RCC 7860 (cell line): Measurements from ENCODE around the gene SEMA7A.
A peak's percentile ranks its signal among the peaks of the same experiment; 100 is the strongest.

Experiments used
- DNase-seq: peaks from one replicate; pipeline ENCODE4 v3.0.0-alpha.2; 2015; ENCODE audit warnings: low spot score
- FAIRE-seq: peaks from 2 replicates; lab custom pipeline; 2012; peaks lifted over from hg19 to GRCh38; lab: Jason Lieb, UNC

SEMA7A gene

DNA sequence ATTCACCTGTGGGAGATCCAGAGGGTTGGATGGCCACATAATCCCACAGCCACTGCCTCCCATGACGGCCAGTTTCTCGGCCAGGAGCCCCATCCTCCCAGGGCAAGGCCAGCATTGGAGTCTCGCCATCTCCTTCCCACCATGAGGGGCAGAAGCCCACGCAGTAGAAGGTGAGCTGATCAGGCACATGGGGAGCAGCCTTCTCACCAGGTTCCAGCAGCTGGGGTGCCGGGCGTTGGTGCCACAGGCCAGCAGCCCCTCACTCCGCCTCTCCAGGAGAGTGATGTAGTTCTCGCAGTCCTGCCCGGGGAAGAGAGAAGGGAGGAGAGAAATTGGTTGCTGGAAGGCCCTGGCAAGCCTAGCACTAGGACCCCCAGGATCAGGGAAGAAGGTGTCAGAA, 16.1 kb downstream of the SEMA7A start:
- DNase-seq = no peak
- FAIRE-seq = no peak

DNA sequence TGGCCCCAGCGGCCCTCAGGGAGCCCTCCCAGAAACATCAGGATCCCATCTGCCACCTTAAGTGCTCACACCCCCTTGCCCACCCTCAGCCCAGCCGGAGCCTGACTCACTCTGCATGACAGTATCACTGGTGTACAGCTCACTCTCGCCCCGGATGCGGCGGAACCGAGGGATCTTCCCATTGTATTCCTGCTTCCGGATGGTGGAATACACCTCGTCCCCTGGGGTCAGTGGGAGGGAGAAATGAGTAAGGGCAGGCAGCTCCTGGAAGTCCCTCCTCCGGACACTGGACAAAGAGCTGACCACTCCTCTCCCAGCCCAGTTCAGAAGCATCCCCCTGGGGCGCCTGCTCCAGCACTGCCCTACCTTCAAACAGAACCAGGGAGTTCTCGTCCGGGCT, 16.5 kb downstream of the SEMA7A start:
- DNase-seq (peak; percentile 81), FAIRE-seq (peak; percentile 68)

DNA sequence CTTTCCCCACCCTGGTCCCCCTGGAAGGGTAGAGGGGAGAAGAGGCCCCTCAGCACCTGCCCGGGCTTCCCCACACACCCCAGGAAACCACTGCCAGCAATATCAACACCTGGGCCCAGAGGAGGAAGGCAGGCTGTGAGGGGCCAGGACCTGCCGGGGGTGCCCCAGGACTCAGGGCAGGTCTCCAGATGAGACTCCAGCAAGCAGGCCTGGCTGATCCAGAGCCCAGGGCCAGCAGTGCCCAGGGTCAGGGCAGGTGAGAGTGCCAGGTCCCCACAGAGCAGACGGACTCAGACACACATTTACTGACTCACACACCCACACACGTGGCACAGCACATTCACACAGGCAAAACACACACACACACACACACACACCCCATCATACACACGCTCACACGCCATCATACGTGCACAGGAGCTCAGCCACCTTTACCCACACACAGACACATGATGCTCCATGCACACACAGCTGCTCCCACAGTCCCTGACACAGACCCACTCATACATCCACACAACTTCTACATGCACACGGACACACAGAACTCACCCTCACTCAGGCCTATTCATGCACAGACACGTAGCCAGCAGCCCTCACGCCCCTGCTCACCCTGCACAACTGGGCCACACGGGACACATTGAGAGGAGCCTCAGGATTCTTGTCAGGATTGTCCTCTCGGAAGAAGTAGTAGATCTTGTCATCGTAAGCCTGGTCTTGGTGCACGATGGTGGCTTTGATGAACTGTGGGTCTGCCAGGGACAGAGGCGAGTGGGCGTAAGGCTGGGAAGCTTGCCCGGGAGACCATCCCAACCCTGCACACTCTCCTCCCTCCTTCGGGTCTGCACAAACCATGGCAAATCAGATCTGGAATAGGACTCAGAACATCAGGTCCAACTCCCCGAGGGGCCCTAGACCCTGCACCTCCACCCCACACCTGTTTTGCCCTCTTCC, 17.5 kb downstream of the SEMA7A start:
- FAIRE-seq (no peak), DNase-seq (no peak)

DNA sequence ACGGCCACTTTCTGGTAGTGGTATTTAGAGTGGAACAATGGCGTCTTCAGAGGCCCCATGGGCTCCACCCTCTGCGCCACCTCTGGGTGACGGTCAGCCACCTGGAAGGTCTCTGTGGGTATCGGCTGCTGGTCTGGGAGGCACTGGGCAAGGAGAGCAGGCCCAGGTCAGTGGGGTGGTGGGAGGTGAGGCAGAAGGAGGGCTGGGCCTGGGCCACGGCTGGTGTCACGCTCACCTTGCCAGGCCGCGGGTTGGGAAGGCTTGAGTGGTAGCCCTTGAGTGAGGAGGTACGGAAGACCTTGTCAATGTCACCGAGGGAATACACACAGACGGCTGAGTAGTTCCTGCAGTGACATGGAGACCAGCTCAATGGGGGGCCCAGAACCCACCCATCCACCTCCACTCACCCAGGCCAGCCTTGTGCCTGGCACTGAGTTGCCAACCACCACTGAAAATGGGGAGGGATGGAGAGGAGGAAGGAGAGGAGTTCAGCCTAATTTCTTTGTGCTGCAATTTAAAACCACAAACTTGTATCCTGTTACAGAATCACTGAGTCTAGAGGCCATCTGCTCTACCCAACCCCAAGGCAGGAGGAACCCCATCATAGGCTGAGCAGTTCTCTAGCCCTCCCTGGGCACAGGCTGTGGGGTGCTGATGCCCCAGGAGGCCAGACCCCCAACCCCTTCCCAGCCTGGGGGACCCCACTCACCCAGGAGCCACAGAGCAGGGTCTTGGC, 19.0 kb downstream of the SEMA7A start:
- no peak for FAIRE-seq

DNA sequence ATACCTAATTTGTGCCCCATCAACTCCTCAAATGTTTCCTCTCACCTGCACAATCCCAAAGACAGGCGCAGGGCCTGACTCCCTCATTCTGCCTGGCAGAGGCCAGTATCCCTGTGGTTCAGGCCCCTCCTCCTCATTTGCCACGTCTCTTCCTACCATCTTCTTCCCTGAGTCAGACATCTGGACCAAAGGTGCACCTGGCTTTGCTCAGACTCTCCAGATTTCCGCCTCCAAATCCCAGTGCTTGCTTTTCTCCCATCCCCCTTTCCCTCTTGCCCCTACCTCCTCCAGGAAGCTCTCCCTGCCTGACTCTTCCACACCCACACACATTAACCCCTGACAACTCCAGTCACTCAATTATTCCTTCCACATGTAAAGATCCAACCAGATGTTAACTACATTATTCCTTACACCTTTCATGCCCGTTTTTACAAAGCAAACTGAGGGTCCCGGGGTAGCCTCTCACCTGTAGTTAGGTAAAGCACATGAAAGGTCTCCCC, 19.6 kb downstream of the SEMA7A start:
- FAIRE-seq (no peak), DNase-seq (no peak)

More for the DNA sequence above, 19.0 kb downstream of the SEMA7A start:
- DNase-seq = no peak

DNA sequence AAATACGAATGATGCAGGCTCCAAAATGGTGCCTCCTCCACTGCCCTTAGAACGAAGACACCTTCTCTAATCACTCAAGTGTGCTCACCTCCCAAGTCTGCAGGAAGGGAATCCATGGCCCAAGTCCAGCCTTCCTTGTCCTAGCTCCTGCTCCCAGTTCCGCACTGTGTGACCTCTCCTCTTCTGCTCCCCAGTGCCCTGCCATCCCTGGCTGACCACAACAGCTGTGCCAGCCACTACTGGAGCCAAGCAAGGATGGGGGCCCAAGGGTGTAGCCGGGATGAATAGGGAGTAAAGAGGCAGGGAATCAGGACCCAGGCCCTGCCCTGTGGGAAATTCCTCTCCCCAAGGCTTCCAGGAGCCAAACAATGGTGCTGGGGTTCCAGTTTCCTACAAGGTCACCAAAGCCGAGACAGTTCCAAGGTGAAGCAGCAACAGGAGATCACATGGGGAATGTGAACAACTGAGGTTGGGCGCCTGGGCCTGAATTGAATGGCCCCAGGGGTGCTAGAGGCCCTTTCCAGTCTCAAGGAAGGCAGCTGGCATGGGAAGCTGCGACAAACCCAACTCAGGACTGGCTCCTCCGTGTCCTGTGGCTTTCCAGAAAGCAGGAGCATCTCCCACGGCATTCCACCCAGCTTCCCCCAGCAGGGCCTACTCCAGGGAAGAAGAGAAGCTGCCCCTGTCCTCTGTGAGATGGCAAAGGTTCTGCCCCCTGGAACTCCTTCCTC, 20.2 kb downstream of the SEMA7A start:
- no peak for DNase-seq
- FAIRE-seq = no peak

DNA sequence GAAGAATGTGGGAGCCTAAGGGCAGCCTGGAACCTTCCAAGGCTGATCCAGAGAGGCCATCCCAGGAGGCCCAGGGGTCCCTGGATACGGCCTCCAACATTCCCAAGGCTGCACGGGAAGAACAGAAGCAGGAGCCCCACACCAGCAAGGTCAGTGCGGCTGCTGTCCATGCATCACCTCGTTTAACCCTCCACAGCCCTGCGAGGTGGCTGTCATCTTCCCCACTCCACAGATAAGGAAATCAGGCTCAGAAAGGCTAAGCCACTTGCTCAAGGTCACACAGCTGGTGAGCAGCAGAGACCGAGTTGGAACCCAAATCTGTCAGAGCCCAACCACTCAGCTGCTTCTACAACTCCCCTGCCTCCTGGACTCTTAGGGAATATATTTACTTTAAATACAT, 21.6 kb downstream of the SEMA7A start:
- FAIRE-seq (no peak), DNase-seq (no peak)

DNA sequence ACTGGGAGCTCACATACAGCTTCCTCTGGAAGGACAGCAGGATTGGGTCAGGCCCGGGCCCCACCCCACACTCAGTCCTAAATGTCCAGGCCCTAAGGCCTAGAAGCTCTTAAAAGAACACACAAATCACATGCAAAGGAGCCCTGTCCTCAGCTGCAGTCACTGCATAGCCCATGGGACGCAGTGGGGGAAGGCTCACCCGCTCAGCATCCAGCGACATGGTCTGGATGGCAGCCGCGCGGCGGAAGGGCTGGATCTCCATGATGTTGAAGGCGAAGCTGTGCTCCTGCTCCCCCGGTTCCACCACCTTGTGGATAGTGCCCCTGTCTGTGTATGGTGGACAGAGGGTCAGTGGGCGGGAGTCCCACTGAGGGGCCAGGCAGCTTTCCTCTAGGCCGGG, 22.1 kb downstream of the SEMA7A start:
- FAIRE-seq (no peak), DNase-seq (no peak)

DNA sequence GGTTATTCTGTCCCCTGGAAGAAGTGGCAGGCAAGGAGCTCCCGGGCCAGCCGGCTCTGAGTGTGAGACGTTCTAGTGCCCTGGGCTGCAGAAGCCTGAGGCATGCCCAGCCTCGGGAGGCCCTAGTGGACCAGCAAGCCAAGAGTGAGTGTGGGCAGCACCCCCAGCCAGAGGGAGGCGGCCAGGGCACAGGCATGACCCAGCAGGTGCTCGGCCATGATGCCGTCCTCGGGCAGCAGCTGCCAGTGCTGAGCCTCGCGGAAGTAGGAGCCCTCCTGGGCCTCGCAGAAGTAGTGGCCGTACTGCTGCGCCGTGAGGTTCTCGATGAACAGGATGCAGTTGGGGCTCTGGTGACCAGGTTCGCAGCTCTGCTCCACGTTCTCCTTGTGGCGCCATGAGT, 23.3 kb downstream of the SEMA7A start:
- no peak for DNase-seq
- FAIRE-seq = no peak

DNA sequence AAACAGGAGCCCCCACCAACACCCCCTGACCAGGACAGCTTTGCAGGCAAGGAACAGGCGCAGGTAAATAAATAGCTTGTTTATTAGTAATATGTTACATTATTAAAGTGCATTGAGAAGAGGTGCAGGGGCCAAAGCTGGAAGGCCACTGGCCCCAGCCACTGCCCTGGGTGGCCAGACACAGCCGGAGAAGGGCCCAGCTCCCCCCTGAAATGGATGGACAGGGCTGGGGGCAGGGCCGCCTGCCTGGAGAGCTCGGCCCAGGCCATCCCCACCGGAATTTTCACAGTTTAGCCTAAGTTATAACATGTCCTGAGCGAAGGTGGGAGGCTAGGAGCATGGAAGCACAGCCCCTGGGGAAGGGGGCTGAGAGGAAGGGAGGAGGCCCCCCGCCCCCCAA, 24.5 kb downstream of the SEMA7A start:
- FAIRE-seq (no peak), DNase-seq (no peak)

DNA sequence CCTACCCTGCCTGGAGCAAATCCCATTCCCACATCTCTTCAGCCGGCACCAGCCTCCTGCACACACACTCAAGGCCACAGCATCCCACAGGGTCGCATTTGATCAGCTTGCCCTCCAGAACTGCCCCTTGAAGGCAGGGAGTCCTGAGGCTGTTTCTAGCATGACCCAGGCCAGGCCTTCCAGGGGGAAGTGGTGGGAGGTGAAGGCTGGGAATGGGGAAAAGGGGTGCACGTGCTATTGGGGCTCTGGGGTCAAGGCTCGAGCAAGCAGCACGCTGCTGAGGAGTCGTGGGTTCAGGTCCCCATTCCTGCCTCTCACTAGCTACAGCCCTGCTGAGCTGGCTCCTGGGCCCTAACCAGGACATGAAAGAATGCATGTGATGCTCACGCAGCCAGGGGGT, 24.9 kb downstream of the SEMA7A start:
- DNase-seq = no peak
- FAIRE-seq = no peak

DNA sequence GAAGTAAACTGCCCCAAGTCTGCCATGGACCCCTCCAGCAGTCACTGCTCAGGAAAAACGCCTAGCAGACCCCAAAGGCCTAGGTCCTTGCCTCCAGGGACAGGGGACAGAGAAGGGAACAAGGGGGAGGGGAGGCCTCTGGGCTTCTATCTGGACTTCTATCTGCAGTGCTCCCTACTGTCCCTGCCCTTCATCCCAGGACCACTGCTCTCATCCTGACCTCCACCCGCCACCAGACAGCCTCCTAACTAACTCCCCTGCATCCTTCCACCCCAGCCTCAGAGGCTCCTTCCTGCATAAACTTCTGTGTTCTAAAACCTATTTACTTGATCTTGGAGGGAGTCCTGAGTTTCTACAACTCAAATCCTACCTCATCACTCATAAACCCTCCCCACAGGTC, 25.4 kb downstream of the SEMA7A start:
- DNase-seq (no peak), FAIRE-seq (no peak)

DNA sequence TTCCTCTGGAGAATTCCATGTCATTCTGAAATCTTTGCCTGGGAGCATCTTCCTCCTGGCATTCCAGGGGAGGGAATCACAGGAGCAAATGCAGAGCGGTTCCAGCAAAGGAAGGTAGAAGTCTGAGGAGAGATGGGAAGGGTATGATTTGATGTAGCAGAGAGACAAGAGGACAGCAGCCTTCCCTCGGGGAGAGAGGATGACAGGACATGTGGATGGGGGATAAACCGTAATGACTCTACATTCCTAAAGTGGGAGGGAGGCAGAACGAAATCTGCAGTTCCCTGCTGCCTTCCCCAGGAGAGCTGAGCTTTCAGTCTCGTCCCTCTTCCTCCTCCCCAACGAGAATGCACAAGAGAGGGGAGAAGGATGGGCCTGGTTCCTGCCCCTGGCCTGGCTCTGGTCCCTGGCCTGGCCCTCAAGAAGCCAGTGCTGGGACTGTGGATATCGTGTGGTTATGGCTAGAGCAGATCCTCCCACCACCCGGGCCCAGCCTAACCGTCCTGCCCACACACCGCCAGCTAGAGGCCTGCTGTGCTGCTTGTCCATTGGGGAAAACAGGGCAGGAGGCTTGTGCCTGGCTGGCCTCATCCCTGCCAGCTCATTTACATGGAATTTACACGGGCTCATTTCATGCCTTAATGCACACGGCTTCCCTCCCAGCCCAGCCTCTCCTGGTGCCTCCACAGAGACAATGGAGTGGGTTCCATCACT, 26.6 kb downstream of the SEMA7A start:
- peak; percentile 91 for FAIRE-seq
- DNase-seq = peak; percentile 95

DNA sequence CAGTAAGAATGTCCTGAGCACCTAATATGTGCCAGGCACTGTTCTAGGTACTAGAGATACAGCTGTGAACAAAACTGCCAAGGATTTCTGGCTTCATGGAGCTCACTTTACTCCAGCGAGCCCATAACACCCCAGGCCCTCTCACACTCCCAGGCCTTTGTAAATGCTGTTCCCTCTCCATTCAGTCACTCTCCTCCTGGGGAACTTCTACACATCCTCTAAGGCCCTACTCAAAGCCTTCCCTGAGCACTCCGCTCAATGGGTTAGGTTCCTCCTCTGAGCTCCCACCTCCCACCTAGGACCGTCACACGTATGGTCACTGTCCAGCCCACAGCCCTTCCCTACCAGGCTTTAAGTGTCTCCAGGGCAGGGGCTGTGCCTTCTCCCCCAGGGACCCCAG, 27.2 kb downstream of the SEMA7A start:
- no peak for FAIRE-seq
- no peak for DNase-seq

DNA sequence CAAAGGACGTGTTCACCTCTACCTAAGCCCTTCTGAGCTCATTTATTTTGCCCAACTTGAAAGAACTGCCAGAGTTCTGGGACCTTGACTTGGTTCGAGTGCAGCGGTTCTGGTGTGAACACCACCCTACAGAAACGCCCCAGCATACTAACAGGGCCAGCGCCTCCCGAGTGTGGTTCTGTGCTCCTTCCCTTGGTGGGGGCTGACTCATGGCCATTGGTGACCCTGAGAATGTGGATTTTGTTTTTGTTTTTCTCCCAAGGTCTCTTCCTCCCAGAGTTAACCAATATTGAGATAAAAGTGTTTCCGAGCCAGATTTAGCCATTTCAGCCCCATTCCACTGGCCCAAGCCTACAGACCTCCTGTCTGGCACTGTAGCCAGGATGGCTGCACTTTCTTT, 27.9 kb downstream of the SEMA7A start:
- no peak for FAIRE-seq
- no peak for DNase-seq

DNA sequence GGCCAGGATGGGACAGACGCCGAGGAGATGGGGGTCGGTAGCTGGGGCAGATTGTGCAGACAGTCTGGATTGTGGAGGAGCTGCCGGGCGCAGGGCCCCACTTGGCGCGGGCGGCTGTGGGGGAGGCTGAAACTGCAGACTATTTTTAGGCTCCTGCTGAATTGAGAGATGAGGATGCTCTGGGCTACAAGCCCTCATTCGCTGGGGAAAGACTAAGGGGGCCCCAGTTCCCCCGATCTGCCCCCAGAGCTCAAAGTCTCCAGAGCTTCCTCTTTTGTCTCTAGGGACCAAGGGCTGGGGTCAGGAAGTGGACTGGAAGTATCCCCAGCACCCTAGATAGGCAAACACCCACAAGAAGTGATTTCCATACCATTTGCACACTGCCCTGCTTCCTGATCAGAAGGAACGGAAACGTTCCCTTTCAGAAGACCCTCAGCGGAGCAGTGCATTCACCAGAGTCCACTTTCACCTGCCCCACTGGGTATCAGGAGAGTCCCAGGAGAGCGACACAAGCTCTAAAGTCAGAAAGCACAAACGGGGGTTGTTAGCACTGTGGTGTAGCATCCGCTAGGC, 29.7 kb downstream of the SEMA7A start:
- no peak for FAIRE-seq
- no peak for DNase-seq

DNA sequence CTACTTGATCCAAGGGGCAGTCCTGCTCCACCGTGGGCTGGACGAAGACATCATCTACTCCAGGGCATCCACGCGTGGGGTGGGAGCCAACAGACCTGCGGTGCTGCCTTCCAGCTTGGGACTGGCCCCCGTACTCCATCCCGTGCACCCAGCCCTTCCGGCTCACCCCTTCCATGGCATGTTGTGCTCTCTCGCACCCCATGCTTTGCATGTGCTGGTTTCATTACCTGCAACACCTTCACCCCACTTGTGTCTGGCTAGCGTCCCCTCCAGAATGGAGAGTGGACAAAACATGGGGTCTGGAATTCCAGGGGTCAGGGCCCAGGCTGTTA, 30.2 kb downstream of the SEMA7A start:
- FAIRE-seq (no peak), DNase-seq (no peak)

DNA sequence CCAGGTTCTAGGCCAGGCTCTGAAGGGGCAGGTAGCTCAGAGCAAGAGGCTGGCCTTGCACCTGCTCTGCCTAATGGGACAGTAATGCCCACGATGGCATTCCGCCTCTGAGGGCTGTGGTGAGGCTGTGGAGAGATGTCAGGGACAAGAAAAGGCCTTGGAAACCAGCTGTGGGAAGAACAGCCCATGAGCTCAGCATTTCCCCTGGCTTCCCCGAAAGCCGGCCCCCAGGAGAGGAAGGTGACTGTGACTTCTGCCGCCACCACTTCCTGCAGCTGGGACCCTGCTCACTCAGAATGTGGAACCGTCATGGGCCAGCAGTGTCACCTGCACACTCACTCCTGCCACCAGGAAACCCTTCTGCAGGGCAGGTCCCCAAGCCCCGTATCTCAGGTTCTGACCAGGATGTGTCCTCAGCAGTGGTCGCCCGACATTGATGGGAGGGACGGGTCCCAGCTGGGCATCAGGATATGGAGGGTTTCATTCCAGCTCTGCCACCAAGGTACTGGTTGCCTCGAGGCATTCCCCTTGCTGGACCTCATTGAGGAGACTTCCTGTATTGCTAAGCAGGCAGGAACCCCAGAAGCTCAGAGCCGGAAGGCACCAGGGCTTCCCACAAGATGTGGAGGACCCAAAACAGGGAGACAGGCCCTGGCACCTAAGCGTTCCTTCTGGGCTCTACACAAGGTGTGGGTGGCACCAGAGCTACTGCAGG, 30.7 kb downstream of the SEMA7A start:
- DNase-seq (no peak), FAIRE-seq (no peak)

DNA sequence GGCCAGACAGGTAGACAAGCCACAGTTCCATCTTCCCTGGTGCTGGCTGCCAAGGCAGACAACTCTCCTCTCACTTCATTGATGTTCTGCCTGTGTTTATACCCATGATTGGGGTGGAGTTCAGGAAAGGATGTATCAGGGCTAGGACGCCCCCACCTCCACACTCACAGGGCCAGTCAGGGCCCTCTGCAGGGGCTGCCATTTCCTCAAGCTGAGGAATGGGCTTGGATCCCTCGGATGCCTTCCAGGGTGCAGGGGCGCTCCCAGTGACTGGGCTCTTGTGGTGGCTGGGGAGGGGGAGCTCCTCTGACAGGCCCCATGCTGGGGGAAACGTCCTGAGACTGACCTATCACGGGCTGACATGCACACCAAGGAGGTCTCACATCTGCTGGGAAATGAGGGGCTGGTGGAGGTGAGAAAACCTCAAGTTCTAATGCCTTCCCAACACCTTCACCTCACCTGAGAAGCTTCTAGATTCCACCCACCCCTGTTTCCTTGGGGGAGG, 31.4 kb downstream of the SEMA7A start:
- no peak for FAIRE-seq
- no peak for DNase-seq
